ENCODE data around the gene RAB28. TPM values are rescaled to one million over a fixed set of nuclear protein-coding genes. Genes with fewer than 3 reads are reported as not detected.

RAB28 gene
- total RNA-seq, 2 experiments from 2014 or later: 12.7 to 17.5 TPM

GRCh38 chr4:13498469-13498868, 14.3 kb upstream of the RAB28 start:
- H3K9me3 Mint-ChIP-seq (ENCODE audit: low read depth): no peaks in the 10 kb centered on the region
- no peak for DNase-seq
- no peak overlapping the region for H3K4me3 Mint-ChIP-seq
- no peaks in the 10 kb centered on the region for H3K4me1 Mint-ChIP-seq
- ChIA-PET POLR2A (no interaction called here), CTCF (no interaction called here)
- no peak for ATAC-seq
- no peaks in the 10 kb centered on the region for H3K36me3 Mint-ChIP-seq (ENCODE audit: low read depth)
- intact Hi-C loops (cut with DNase I, micrococcal nuclease): no loop called here
- no peak overlapping the region for H3K27ac Mint-ChIP-seq
- peaks cover 33% of the 10 kb centered on the region for H3K27me3 Mint-ChIP-seq

DNA sequence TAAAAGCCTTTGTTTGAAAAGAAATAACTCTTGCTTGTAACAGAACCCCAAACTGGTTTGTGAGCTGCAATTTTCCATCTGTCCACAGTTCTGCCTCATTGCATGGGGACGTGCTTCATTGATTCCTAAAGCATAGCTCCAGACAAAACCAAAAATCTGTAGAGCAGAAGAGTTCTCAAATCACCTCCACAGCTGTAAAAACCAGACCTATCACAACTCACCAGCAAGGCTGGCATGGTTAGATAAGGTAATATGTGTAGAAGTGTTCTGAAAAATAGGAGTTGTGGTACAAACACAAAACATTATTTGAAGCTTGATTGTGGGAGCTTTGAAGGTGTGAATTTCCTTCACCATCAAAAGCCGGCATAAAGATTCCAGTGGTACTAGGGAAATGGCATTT, 12.5 kb upstream of the RAB28 start:
- Mint-ChIP-seq H3K4me1 (no peaks in the 10 kb centered on the region), H3K4me3 (no peak overlapping the region), H3K36me3 (ENCODE audit: low read depth) (no peaks in the 10 kb centered on the region), H3K9me3 (ENCODE audit: low read depth) (no peaks in the 10 kb centered on the region), H3K27me3 (peaks cover 31% of the 10 kb centered on the region), H3K27ac (no peak overlapping the region)
- intact Hi-C loops (cut with DNase I, micrococcal nuclease): no loop called here
- DNase-seq (no peak), ATAC-seq (no peak)
- ChIA-PET CTCF (interaction anchor here (1.3 to 1.6 kb wide), 2 partner anchors 11 kb away, joined by 3 to 4 read pairs; no protein-coding TSS in a partner anchor), POLR2A (no interaction called here)

DNA sequence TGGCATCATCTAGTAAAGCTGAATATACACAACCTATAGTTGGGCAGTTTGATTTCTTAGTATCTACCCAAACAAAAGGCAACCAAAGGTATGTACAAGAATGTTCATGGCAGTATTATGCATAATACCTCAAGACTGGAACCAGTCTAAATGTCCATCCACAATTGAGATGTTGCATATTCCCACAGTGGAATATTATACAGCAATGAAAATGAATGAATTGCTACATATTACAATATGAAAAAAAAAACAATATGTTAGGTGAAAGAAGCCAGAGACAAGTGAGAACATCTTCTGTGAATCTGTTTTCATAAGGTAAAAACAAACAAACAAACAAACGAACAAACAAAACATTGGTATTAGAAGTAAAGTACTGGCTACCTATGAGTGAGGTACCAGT, 11.6 kb upstream of the RAB28 start:
- ATAC-seq (no peak), DNase-seq (no peak)
- Mint-ChIP-seq H3K9me3 (ENCODE audit: low read depth) (no peaks in the 10 kb centered on the region), H3K4me3 (no peak overlapping the region), H3K4me1 (no peaks in the 10 kb centered on the region), H3K36me3 (ENCODE audit: low read depth) (no peaks in the 10 kb centered on the region), H3K27me3 (peaks cover 29% of the 10 kb centered on the region), H3K27ac (no peak overlapping the region)
- POLR2A ChIA-PET: no interaction called here
- CTCF ChIA-PET: no interaction called here
- intact Hi-C loops (cut with DNase I, micrococcal nuclease): no loop called here

DNA sequence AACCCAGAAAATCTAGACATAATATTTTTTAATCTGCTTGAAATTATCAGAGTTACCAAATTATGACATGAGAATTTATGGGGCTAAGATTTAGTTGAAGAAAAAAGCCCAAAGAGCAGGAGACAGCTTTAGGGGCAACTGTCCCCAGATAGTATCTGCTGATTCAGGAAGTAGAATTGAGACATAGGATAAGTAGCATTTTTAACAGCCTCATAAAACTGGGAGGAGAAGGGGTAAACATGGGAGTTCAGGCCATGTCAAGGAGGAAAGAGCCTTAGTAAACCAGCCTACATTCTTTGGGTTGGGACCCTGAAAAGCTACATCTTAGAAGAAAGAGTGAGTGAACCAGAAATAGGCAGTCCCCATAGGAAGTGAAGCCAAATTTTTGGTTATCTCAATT, 9.7 kb upstream of the RAB28 start:
- peaks cover 31% of the 10 kb centered on the region for H3K27me3 Mint-ChIP-seq
- CTCF ChIA-PET: no interaction called here
- no peaks in the 10 kb centered on the region for H3K36me3 Mint-ChIP-seq (ENCODE audit: low read depth)
- no peak for ATAC-seq
- no peaks in the 10 kb centered on the region for H3K9me3 Mint-ChIP-seq (ENCODE audit: low read depth)
- intact Hi-C loops (cut with DNase I, micrococcal nuclease): no loop called here
- no peak overlapping the region for H3K4me3 Mint-ChIP-seq
- no peaks in the 10 kb centered on the region for H3K4me1 Mint-ChIP-seq
- DNase-seq: no peak
- POLR2A ChIA-PET: no interaction called here
- no peak overlapping the region for H3K27ac Mint-ChIP-seq

DNA sequence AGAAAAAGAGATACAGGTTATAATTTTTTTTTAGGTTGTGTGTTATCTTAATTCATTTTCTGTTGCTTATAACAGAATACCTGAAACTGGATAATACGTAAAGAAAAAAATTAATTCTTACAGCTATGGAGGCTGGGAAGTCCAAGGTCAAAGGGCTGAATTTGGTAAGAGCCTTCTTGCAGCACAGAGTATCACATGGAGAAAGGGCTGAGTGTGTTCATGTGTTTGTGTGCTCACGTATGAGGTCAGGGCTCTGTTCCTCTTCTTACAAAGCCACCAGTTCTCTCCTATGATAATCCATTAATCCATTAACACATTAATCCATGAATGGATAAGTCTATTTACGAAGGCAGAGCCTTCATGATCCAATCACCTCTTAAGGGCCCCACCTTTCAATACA, 8.6 kb upstream of the RAB28 start:
- no peak overlapping the region for H3K4me3 Mint-ChIP-seq
- no peak overlapping the region for H3K27ac Mint-ChIP-seq
- no peak for DNase-seq
- H3K27me3 Mint-ChIP-seq: peaks cover 35% of the 10 kb centered on the region
- no peak for ATAC-seq
- ChIA-PET POLR2A (no interaction called here), CTCF (no interaction called here)
- H3K36me3 Mint-ChIP-seq (ENCODE audit: low read depth): no peaks in the 10 kb centered on the region
- intact Hi-C loops (cut with DNase I, micrococcal nuclease): no loop called here
- H3K9me3 Mint-ChIP-seq (ENCODE audit: low read depth): no peaks in the 10 kb centered on the region
- H3K4me1 Mint-ChIP-seq: no peaks in the 10 kb centered on the region

- no peak for DNase-seq
- POLR2A ChIA-PET: no interaction called here
- Mint-ChIP-seq H3K27me3 (peaks cover 10% of the 10 kb centered on the region), H3K36me3 (ENCODE audit: low read depth) (no peaks in the 10 kb centered on the region), H3K4me1 (peaks cover 22% of the 10 kb centered on the region), H3K27ac (peak overlapping the region; percentile 99), H3K4me3 (peak overlapping the region; percentile 93), H3K9me3 (ENCODE audit: low read depth) (no peaks in the 10 kb centered on the region)
- peak; percentile 49 for ATAC-seq
- CTCF ChIA-PET: interaction anchor here (0.5 to 0.7 kb wide), 2 partner anchors 12 to 1381 kb away, joined by 3 read pairs; no protein-coding TSS in a partner anchor
- intact Hi-C loops (cut with DNase I, micrococcal nuclease): loop anchor here (1.0 to 5.0 kb wide), 5 partner anchors 61 to 1518 kb away; partner anchors contain the start of genes BOD1L1 (in 2 of the 2) and CPEB2 (in 1 of the 2)
These were observed 645 bp upstream of the RAB28 start for GRCh38 chr4:13484749-13485221.

GRCh38 chr4:13483768-13484121, 395 bp downstream of the RAB28 start:
- H3K4me3 Mint-ChIP-seq: peak overlapping the region; percentile 93
- ChIA-PET CTCF (interaction anchor here (1.4 kb wide), 1 partner anchor 10 kb away, joined by 5 read pairs; no protein-coding TSS in a partner anchor), POLR2A (interaction anchor here (0.6 kb wide), 1 partner anchor 14 kb away, joined by 3 read pairs; no protein-coding TSS in a partner anchor)
- H3K9me3 Mint-ChIP-seq (ENCODE audit: low read depth): no peaks in the 10 kb centered on the region
- ATAC-seq (peak; percentile 7), DNase-seq (peak; percentile 40)
- H3K36me3 Mint-ChIP-seq (ENCODE audit: low read depth): peaks cover under 1% of the 10 kb centered on the region
- H3K4me1 Mint-ChIP-seq: peaks cover 22% of the 10 kb centered on the region
- peaks cover 4% of the 10 kb centered on the region for H3K27me3 Mint-ChIP-seq
- intact Hi-C loops (cut with DNase I, micrococcal nuclease): loop anchor here (1.0 to 5.0 kb wide), 5 partner anchors 62 to 1519 kb away; partner anchors contain the start of genes BOD1L1 (in 2 of the 2) and CPEB2 (in 1 of the 2)
- H3K27ac Mint-ChIP-seq: peak overlapping the region; percentile 77

DNA sequence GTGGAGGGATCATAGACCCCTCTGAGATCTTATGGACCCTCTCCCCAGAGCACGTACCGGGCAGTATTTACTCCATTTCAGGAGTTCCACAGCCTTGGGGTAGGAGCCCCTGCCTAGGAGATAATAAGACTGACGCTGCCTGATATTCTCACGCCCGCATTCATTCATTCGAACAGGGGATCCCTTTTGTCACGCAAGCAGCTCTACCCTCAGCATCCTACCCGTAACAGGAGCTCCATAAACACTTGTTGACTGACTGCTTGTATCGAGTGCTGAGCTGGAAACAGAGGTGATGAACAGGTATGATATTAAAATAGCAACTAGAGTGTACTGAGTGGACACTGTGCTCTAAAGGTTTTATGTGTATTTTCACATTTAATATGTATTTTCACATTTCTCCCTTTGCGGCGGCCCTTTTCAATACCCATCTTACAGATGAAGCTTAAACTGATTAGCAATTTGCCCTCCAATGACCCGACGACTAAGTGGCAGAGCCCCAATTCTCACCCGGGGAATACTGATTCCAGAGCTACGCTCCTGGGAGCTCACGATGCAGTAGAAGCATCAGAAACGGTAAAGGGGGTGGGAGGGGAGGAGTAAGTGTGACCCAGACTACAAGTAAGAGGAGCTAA, 888 bp downstream of the RAB28 start:
- Mint-ChIP-seq H3K36me3 (ENCODE audit: low read depth) (peaks cover 3% of the 10 kb centered on the region), H3K27me3 (no peaks in the 10 kb centered on the region), H3K4me1 (peaks cover 22% of the 10 kb centered on the region), H3K4me3 (peak overlapping the region; percentile 93), H3K27ac (peak overlapping the region; percentile 77), H3K9me3 (ENCODE audit: low read depth) (no peaks in the 10 kb centered on the region)
- CTCF ChIA-PET: interaction anchor here (1.4 kb wide), 1 partner anchor 10 kb away, joined by 5 read pairs; no protein-coding TSS in a partner anchor
- no peak for ATAC-seq
- POLR2A ChIA-PET: interaction anchor here (0.6 kb wide), 1 partner anchor 14 kb away, joined by 3 read pairs; no protein-coding TSS in a partner anchor
- peak; percentile 9 for DNase-seq
- intact Hi-C loops (cut with DNase I, micrococcal nuclease): loop anchor here in 1 of 2 experiments (5.0 kb wide), 1 partner anchor 144 kb away; the partner anchor contains the start of gene BOD1L1

DNA sequence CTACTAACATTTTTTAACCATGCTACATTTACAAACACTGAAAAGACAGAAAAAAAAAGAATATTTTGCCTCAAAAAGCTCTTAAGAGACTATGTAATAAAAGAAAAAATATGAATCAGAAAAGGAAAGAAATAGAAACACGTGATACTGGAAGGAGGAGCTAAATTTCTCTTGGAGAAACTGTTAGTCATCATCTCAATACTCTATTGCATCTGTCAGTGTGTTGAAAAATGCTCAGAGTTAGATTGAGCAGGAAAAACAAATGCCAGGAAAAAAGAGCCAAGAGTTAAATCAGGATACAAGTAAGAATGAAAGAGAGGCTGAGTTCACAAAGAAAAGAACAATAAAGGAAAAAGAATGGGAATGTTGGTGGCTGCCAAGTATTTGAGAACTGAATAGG, 2.6 kb downstream of the RAB28 start:
- DNase-seq (no peak), ATAC-seq (no peak)
- intact Hi-C loops (cut with DNase I, micrococcal nuclease): loop anchor here in 1 of 2 experiments (5.0 kb wide), 1 partner anchor 146 kb away; the partner anchor contains the start of gene BOD1L1
- H3K4me1 Mint-ChIP-seq: peaks cover 27% of the 10 kb centered on the region
- peak overlapping the region; percentile 9 for H3K4me3 Mint-ChIP-seq
- H3K9me3 Mint-ChIP-seq (ENCODE audit: low read depth): no peaks in the 10 kb centered on the region
- ChIA-PET POLR2A (no interaction called here), CTCF (no interaction called here)
- H3K36me3 Mint-ChIP-seq (ENCODE audit: low read depth): peaks cover 5% of the 10 kb centered on the region
- no peak overlapping the region for H3K27ac Mint-ChIP-seq
- no peaks in the 10 kb centered on the region for H3K27me3 Mint-ChIP-seq

DNA sequence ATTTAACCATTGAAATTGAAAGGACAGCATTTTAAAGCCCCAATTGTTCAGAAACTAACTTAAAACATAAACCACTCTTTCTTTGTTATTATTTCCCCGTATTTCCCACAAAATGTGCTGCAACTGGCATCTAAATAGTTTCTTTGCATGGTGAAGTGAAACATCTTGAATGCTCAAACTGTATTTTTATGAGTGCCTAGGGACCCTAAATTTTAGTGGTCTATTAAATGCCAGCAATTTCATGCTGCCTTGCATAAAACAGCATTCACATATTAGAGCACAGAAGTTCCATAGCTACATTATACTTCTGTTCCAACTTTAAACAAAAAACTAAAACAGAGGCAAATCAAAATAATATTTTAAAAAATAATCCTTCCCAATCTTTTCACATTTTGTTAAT, 5.4 kb downstream of the RAB28 start:
- peaks cover 29% of the 10 kb centered on the region for H3K4me1 Mint-ChIP-seq
- CTCF ChIA-PET: interaction anchor here (0.8 kb wide), 1 partner anchor 52 kb away, joined by 3 read pairs; no protein-coding TSS in a partner anchor
- ATAC-seq (no peak), DNase-seq (no peak)
- peaks cover 9% of the 10 kb centered on the region for H3K36me3 Mint-ChIP-seq (ENCODE audit: low read depth)
- intact Hi-C loops (cut with DNase I, micrococcal nuclease): no loop called here
- no peak overlapping the region for H3K4me3 Mint-ChIP-seq
- H3K27ac Mint-ChIP-seq: no peak overlapping the region
- POLR2A ChIA-PET: no interaction called here
- no peaks in the 10 kb centered on the region for H3K27me3 Mint-ChIP-seq
- no peaks in the 10 kb centered on the region for H3K9me3 Mint-ChIP-seq (ENCODE audit: low read depth)

GRCh38 chr4:13478131-13478530, 6.0 kb downstream of the RAB28 start:
- Mint-ChIP-seq H3K4me3 (no peak overlapping the region), H3K4me1 (peaks cover 26% of the 10 kb centered on the region), H3K9me3 (ENCODE audit: low read depth) (no peaks in the 10 kb centered on the region), H3K27ac (no peak overlapping the region), H3K36me3 (ENCODE audit: low read depth) (peaks cover 12% of the 10 kb centered on the region), H3K27me3 (no peaks in the 10 kb centered on the region)
- ChIA-PET CTCF (no interaction called here), POLR2A (no interaction called here)
- DNase-seq (no peak), ATAC-seq (no peak)
- intact Hi-C loops (cut with DNase I, micrococcal nuclease): no loop called here

GRCh38 chr4:13476915-13477314, 7.2 kb downstream of the RAB28 start:
- peaks cover 13% of the 10 kb centered on the region for H3K36me3 Mint-ChIP-seq (ENCODE audit: low read depth)
- ChIA-PET CTCF (no interaction called here), POLR2A (interaction anchor here (0.5 to 0.6 kb wide), 2 partner anchors 35 to 624 kb away, joined by 4 to 6 read pairs; no protein-coding TSS in a partner anchor)
- ATAC-seq: peak; percentile 87
- H3K9me3 Mint-ChIP-seq (ENCODE audit: low read depth): no peaks in the 10 kb centered on the region
- H3K27ac Mint-ChIP-seq: no peak overlapping the region
- peaks cover 18% of the 10 kb centered on the region for H3K4me1 Mint-ChIP-seq
- H3K4me3 Mint-ChIP-seq: no peak overlapping the region
- no peaks in the 10 kb centered on the region for H3K27me3 Mint-ChIP-seq
- intact Hi-C loops (cut with DNase I, micrococcal nuclease): no loop called here
- no peak for DNase-seq

Data from activated CD4-positive, alpha-beta T cell treated with anti-CD3 and anti-CD28 coated beads for 36 hours (primary cell).